ENCODE results near the gene TMEM151A.

Gene TMEM151A

GRCh38 chr11:66293777-66294625 is 2.3 kb downstream of the TMEM151A start:
- Histone ChIP-seq H3K27ac (ENCODE audit: low read length) (no peak overlapping the region), H3K9me3 (replicated peaks; ENCODE audit: insufficient read depth, low read length) (no peaks in the 10 kb centered on the region), H3K27me3 (replicated peaks; ENCODE audit: insufficient read depth, low read length) (peaks cover 68% of the 10 kb centered on the region), H2AFZ (ENCODE audit: low read length) (no peak overlapping the region), H3K9ac (ENCODE audit: low read length) (no peak overlapping the region), H3K79me2 (ENCODE audit: low read length) (no peaks in the 10 kb centered on the region), H3K4me3 (ENCODE audit: low read length) (no peak overlapping the region), H3K9me2 (replicated peaks; ENCODE audit: insufficient read depth, low read length) (no peaks in the 10 kb centered on the region), H4K20me1 (ENCODE audit: insufficient read depth, low read length) (no peaks in the 10 kb centered on the region), H3F3A (ENCODE audit: insufficient read depth, low read length) (peaks cover 7% of the 10 kb centered on the region), H3K4me1 (ENCODE audit: low read length) (peaks cover 7% of the 10 kb centered on the region), H3K36me3 (replicated peaks; ENCODE audit: insufficient read depth, low read length) (no peaks in the 10 kb centered on the region), H3K4me2 (ENCODE audit: low read depth, low read length) (no peak overlapping the region)
- DNase-seq = no peak
- no peak for TF ChIP-seq EZH2 (optimal IDR thresholded peaks at IDR 0.05; ENCODE audit: low read depth, low read length)
- TF ChIP-seq, protein P1, sequence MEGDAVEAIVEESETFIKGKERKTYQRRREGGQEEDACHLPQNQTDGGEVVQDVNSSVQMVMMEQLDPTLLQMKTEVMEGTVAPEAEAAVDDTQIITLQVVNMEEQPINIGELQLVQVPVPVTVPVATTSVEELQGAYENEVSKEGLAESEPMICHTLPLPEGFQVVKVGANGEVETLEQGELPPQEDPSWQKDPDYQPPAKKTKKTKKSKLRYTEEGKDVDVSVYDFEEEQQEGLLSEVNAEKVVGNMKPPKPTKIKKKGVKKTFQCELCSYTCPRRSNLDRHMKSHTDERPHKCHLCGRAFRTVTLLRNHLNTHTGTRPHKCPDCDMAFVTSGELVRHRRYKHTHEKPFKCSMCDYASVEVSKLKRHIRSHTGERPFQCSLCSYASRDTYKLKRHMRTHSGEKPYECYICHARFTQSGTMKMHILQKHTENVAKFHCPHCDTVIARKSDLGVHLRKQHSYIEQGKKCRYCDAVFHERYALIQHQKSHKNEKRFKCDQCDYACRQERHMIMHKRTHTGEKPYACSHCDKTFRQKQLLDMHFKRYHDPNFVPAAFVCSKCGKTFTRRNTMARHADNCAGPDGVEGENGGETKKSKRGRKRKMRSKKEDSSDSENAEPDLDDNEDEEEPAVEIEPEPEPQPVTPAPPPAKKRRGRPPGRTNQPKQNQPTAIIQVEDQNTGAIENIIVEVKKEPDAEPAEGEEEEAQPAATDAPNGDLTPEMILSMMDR (IDR thresholded peaks at IDR 0.05; ENCODE audit: low read length) = no peak
- no peak for TF ChIP-seq EZH2phosphoT487 (IDR thresholded peaks at IDR 0.05; ENCODE audit: low read length)

GRCh38 chr11:66294626-66295620 is 3.2 kb downstream of the TMEM151A start:
- H3K4me3 ChIP-seq (ENCODE audit: low read length) = no peak overlapping the region
- peaks cover 75% of the 10 kb centered on the region for H3K27me3 ChIP-seq (replicated peaks; ENCODE audit: insufficient read depth, low read length)
- TF ChIP-seq EZH2phosphoT487 (IDR thresholded peaks at IDR 0.05; ENCODE audit: low read length) (no peak), EZH2 (optimal IDR thresholded peaks at IDR 0.05; ENCODE audit: low read depth, low read length) (no peak)
- TF ChIP-seq, protein P1 (IDR thresholded peaks at IDR 0.05; ENCODE audit: low read length) = no peak
- no peak overlapping the region for H3K9ac ChIP-seq (ENCODE audit: low read length)
- no peaks in the 10 kb centered on the region for H3K9me3 ChIP-seq (replicated peaks; ENCODE audit: insufficient read depth, low read length)
- no peaks in the 10 kb centered on the region for H4K20me1 ChIP-seq (ENCODE audit: insufficient read depth, low read length)
- no peak for DNase-seq
- no peaks in the 10 kb centered on the region for H3K79me2 ChIP-seq (ENCODE audit: low read length)
- H3K9me2 ChIP-seq (replicated peaks; ENCODE audit: insufficient read depth, low read length) = no peaks in the 10 kb centered on the region
- 0 out of 2 replicates have a peak, but pooled peaks cover under 1% of the 10 kb centered on the region for H3F3A ChIP-seq (ENCODE audit: insufficient read depth, low read length)
- no peak overlapping the region for H3K4me2 ChIP-seq (ENCODE audit: low read depth, low read length)
- H3K27ac ChIP-seq (ENCODE audit: low read length) = no peak overlapping the region
- no peak overlapping the region for H2AFZ ChIP-seq (ENCODE audit: low read length)
- peaks cover 5% of the 10 kb centered on the region for H3K4me1 ChIP-seq (ENCODE audit: low read length)
- no peaks in the 10 kb centered on the region for H3K36me3 ChIP-seq (replicated peaks; ENCODE audit: insufficient read depth, low read length)

DNA sequence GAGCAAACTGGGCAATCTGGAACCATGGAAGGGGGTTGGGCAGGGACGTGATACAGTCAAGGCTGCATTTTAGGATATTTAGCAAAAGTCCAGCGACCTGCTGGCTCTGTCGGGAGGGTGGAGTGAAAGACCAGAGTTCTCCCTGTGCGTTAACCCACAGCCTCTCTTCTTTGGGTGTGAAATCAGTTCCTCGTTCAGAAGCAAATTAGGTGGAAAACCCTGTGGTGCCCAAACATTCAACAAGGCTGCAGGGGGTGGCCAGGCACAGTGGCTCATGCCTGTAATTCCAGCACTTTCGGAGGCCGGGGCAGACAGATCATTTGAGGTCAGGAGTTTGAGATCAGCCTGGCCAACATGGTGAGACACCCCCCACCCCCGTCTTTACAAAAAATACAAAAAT is 5.9 kb downstream of the TMEM151A start:
- Histone ChIP-seq H3K9me2 (replicated peaks; ENCODE audit: insufficient read depth, low read length) (no peaks in the 10 kb centered on the region), H2AFZ (ENCODE audit: low read length) (no peak overlapping the region), H3K4me1 (ENCODE audit: low read length) (no peaks in the 10 kb centered on the region), H4K20me1 (ENCODE audit: insufficient read depth, low read length) (no peaks in the 10 kb centered on the region), H3K36me3 (replicated peaks; ENCODE audit: insufficient read depth, low read length) (no peaks in the 10 kb centered on the region), H3K4me2 (ENCODE audit: low read depth, low read length) (no peak overlapping the region), H3K9ac (ENCODE audit: low read length) (no peak overlapping the region), H3F3A (ENCODE audit: insufficient read depth, low read length) (no peaks in the 10 kb centered on the region), H3K79me2 (ENCODE audit: low read length) (no peaks in the 10 kb centered on the region), H3K27ac (ENCODE audit: low read length) (no peak overlapping the region), H3K9me3 (replicated peaks; ENCODE audit: insufficient read depth, low read length) (no peaks in the 10 kb centered on the region), H3K27me3 (replicated peaks; ENCODE audit: insufficient read depth, low read length) (peaks cover 64% of the 10 kb centered on the region), H3K4me3 (ENCODE audit: low read length) (no peak overlapping the region)
- TF ChIP-seq EZH2 (optimal IDR thresholded peaks at IDR 0.05; ENCODE audit: low read depth, low read length) (no peak), EZH2phosphoT487 (IDR thresholded peaks at IDR 0.05; ENCODE audit: low read length) (no peak)
- TF ChIP-seq, protein P1 (IDR thresholded peaks at IDR 0.05; ENCODE audit: low read length) = no peak
- DNase-seq = no peak
